Neural cell (in vitro differentiated cells): ENCODE data around the gene INPP4B. TPM values are rescaled to one million over a fixed set of nuclear protein-coding genes. Genes with fewer than 3 reads are reported as not detected.

Source experiments
- H2AFZ ChIP-seq: fragments of 200-600, 300-800 bp; sonication (generic), shearing (Covaris generic); 2 replicates; pipeline ENCODE4 v1.6.0; 2014; ENCODE audit warnings: low read depth, mild to moderate bottlenecking, antibody characterized with exemption, low read length, moderate library complexity
- H3F3A ChIP-seq: fragments of 200-600 bp; shearing (Covaris generic); 2 replicates; pipeline ENCODE4 v1.6.1; 2016; ENCODE audit warnings: mild to moderate bottlenecking, moderate library complexity, mixed read lengths, antibody characterized with exemption, low read length; ENCODE audit not compliant: insufficient read depth, poor library complexity, severe bottlenecking
- H3K27ac ChIP-seq: fragments of 200-600, 300-800 bp; sonication (generic), shearing (Covaris generic); 2 replicates; pipeline ENCODE4 v1.5.1; 2014; ENCODE audit warnings: mild to moderate bottlenecking, low read length, moderate library complexity
- H3K27me3 ChIP-seq: fragments of 300-800, 200-600 bp; sonication (generic), shearing (Covaris generic); 2 replicates; pipeline ENCODE4 v1.6.0; 2014; ENCODE audit warnings: mild to moderate bottlenecking, low read depth, low read length, moderate library complexity; ENCODE audit not compliant: insufficient read depth
- H3K36me3 ChIP-seq: fragments of 300-800, 200-600 bp; sonication (generic), shearing (Covaris generic); 2 replicates; pipeline ENCODE4 v1.5.1; 2014; ENCODE audit warnings: mild to moderate bottlenecking, antibody characterized with exemption, low read length, moderate library complexity; ENCODE audit not compliant: insufficient read depth
- H3K4me2 ChIP-seq: fragments of 300-800, 200-600 bp; sonication (generic), shearing (Covaris generic); 2 replicates; pipeline ENCODE4 v1.6.0; 2014; ENCODE audit warnings: mild to moderate bottlenecking, low read length
- H3K4me3 ChIP-seq: fragments of 300-800, 200-600 bp; sonication (generic), shearing (Covaris generic); 2 replicates; pipeline ENCODE4 v1.5.1; 2014; ENCODE audit warnings: mild to moderate bottlenecking, low read length, moderate library complexity
- H3K79me2 ChIP-seq: fragments of 200-600 bp; shearing (Covaris generic); replicated peaks from 2 replicates; pipeline ENCODE4 v1.6.0; 2014; ENCODE audit warnings: mild to moderate bottlenecking, low read length, moderate library complexity; ENCODE audit not compliant: insufficient read depth
- H3K9ac ChIP-seq: fragments of 300-800, 200-600 bp; sonication (generic), shearing (Covaris generic); 2 replicates; pipeline ENCODE4 v1.6.1; 2016; ENCODE audit warnings: mild to moderate bottlenecking, low read length, mixed read lengths
- H3K9me2 ChIP-seq: fragments of 200-600 bp; shearing (Covaris generic); 2 replicates; pipeline ENCODE4 v1.6.1; 2016; ENCODE audit warnings: mild to moderate bottlenecking, low read length, mixed read lengths; ENCODE audit not compliant: insufficient read depth
- H3K9me3 ChIP-seq: fragments of 200-600, 300-800 bp; sonication (generic), shearing (Covaris generic); 2 replicates; pipeline ENCODE4 v1.6.1; 2016; ENCODE audit warnings: mild to moderate bottlenecking, mixed run types, low read length, moderate library complexity, mixed read lengths
- H4K20me1 ChIP-seq: fragments of 200-600 bp; shearing (Covaris generic); 2 replicates; pipeline ENCODE4 v1.6.1; 2016; ENCODE audit warnings: mild to moderate bottlenecking, mixed run types; ENCODE audit not compliant: insufficient read depth
- EP300 ChIP-seq: fragments of 450-650 bp; conservative IDR thresholded peaks from 2 replicates; pipeline ENCODE4 v1.6.1; 2014; ENCODE audit warnings: antibody characterized with exemption, mild to moderate bottlenecking, moderate library complexity; ENCODE audit not compliant: poor library complexity, severe bottlenecking
- EZH2 ChIP-seq: fragments of 200-600, 300-800 bp; shearing (Covaris generic), sonication (generic); IDR thresholded peaks from 2 replicates; pipeline ENCODE4 v1.6.1; 2014; ENCODE audit warnings: antibody characterized with exemption, low read length, borderline replicate concordance, mild to moderate bottlenecking; ENCODE audit not compliant: insufficient read depth, poor library complexity, severe bottlenecking
- MXI1 ChIP-seq: fragments of 450-650 bp; conservative IDR thresholded peaks from 2 replicates; pipeline ENCODE4 v1.6.1; 2014; ENCODE audit warnings: antibody characterized with exemption, mild to moderate bottlenecking; ENCODE audit not compliant: poor library complexity, severe bottlenecking
- POLR2AphosphoS5 ChIP-seq: IDR thresholded peaks from 2 replicates; pipeline ENCODE4 v1.6.1; 2012
- RAD21 ChIP-seq: fragments of 450-650 bp; conservative IDR thresholded peaks from 2 replicates; pipeline ENCODE4 v1.6.1; 2014; ENCODE audit warnings: antibody characterized with exemption, mild to moderate bottlenecking, moderate library complexity
- SMC3 ChIP-seq: fragments of 450-650 bp; conservative IDR thresholded peaks from 2 replicates; pipeline ENCODE4 v1.6.1; 2014; ENCODE audit warnings: antibody characterized with exemption, mild to moderate bottlenecking, moderate library complexity; ENCODE audit not compliant: poor library complexity
- TAF1 ChIP-seq: IDR thresholded peaks from 2 replicates; pipeline ENCODE4 v1.6.1; 2012; ENCODE audit warnings: low read depth
- polyA plus RNA-seq: library from polyadenylated mRNA; depleted of rRNA; stranded (reverse); fragments of >200 nt; gene quantifications from 2 replicates; pipeline ENCODE4 v1.2.3, GENCODE V29; 2014
- TF ChIP-seq, protein P1 (sequence below): fragments of 450-650 bp; IDR thresholded peaks from 2 replicates; pipeline ENCODE4 v1.5.1; 2014; ENCODE audit warnings: antibody characterized with exemption, mild to moderate bottlenecking, moderate library complexity; ENCODE audit not compliant: poor library complexity, severe bottlenecking
- TF ChIP-seq, protein P2 (sequence below): IDR thresholded peaks from 2 replicates; pipeline ENCODE4 v1.6.1; 2012; ENCODE audit warnings: borderline replicate concordance

The INPP4B gene
- polyA plus RNA-seq, 1 donor from 2014 or later, result 0.30 TPM

DNA sequence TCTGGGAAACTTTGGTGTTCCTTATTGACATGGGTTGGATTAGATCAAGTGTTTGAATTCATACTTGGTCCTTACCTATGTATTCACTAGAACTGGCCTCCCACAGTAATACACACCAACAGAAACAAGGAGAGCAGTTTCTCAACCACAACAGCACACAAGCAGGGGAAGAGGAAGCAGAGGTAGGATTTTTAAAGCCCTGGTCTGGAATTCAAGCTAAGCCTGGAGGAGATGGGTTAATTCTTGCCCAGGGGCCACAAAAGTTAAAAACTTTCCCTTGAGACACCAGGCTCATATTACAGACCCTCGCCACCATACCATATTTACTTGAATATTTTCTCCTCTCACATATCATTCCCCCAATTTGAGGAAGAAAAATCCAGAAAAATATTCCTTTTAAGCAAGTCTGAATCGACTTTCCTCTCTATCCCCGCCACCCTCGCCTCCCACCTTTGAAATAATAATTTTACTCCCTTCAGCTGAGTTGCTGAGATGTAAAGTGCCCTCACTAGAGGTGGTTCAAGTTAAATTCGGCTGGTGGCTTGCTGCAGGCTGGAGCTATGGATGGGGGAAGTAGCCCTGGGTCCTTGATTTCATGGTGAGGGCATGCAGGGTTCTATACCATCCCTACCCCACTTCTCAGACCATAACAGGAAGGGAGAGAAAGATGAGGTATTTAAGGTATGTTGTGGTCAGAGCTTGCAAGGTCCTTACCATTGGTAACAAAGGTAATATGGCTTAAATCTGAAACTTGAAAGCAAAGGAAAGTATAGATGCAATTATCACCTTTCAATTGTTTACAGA is 440.2 kb downstream of the INPP4B start:
- Histone ChIP-seq H3K27me3 (no peaks in the 10 kb centered on the region), H3K4me3 (no peak overlapping the region), H3K36me3 (no peaks in the 10 kb centered on the region), H3K79me2 (no peaks in the 10 kb centered on the region), H3K9me3 (no peaks in the 10 kb centered on the region), H3F3A (no peaks in the 10 kb centered on the region), H3K9me2 (no peaks in the 10 kb centered on the region), H2AFZ (no peak overlapping the region), H4K20me1 (no peaks in the 10 kb centered on the region), H3K27ac (no peak overlapping the region), H3K9ac (no peak overlapping the region), H3K4me2 (no peak overlapping the region)
- TF ChIP-seq, protein P1, sequence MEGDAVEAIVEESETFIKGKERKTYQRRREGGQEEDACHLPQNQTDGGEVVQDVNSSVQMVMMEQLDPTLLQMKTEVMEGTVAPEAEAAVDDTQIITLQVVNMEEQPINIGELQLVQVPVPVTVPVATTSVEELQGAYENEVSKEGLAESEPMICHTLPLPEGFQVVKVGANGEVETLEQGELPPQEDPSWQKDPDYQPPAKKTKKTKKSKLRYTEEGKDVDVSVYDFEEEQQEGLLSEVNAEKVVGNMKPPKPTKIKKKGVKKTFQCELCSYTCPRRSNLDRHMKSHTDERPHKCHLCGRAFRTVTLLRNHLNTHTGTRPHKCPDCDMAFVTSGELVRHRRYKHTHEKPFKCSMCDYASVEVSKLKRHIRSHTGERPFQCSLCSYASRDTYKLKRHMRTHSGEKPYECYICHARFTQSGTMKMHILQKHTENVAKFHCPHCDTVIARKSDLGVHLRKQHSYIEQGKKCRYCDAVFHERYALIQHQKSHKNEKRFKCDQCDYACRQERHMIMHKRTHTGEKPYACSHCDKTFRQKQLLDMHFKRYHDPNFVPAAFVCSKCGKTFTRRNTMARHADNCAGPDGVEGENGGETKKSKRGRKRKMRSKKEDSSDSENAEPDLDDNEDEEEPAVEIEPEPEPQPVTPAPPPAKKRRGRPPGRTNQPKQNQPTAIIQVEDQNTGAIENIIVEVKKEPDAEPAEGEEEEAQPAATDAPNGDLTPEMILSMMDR, result no peak
- TF ChIP-seq RAD21 (no peak), TAF1 (no peak), POLR2AphosphoS5 (no peak), EP300 (no peak), MXI1 (no peak), EZH2 (no peak), SMC3 (no peak)
- TF ChIP-seq, protein P2, sequence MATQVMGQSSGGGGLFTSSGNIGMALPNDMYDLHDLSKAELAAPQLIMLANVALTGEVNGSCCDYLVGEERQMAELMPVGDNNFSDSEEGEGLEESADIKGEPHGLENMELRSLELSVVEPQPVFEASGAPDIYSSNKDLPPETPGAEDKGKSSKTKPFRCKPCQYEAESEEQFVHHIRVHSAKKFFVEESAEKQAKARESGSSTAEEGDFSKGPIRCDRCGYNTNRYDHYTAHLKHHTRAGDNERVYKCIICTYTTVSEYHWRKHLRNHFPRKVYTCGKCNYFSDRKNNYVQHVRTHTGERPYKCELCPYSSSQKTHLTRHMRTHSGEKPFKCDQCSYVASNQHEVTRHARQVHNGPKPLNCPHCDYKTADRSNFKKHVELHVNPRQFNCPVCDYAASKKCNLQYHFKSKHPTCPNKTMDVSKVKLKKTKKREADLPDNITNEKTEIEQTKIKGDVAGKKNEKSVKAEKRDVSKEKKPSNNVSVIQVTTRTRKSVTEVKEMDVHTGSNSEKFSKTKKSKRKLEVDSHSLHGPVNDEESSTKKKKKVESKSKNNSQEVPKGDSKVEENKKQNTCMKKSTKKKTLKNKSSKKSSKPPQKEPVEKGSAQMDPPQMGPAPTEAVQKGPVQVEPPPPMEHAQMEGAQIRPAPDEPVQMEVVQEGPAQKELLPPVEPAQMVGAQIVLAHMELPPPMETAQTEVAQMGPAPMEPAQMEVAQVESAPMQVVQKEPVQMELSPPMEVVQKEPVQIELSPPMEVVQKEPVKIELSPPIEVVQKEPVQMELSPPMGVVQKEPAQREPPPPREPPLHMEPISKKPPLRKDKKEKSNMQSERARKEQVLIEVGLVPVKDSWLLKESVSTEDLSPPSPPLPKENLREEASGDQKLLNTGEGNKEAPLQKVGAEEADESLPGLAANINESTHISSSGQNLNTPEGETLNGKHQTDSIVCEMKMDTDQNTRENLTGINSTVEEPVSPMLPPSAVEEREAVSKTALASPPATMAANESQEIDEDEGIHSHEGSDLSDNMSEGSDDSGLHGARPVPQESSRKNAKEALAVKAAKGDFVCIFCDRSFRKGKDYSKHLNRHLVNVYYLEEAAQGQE, result no peak

DNA sequence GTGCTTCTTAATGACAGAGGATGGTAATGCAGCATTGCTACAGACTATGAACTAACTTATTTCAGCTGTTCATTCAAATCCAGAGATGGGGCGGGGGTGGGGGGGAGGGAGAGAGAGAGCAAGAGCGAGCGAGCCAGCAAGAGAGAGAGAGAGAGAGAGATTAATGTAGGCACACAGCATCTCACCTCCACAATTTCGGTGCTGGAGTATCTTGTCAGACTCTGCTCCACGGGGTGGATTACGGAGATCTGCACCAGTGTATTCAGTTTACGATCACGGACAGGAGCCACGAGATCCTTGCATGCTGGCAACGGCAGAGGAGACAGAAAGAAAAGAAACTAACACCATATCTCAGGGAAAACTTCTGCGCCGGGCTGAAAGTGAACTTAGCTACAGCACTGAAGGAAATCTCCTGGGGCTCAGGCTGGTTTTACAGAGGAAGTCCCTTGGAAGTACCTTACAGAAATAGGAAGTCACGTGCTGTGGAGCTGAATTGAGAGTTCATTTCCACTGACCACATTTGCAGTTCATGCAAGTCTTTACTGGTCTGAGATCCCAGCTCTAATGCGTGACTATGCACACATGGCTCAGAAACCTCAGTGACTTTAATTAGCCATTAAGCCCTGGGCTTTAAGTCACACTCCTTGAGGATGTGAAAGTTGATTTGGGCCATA is 440.9 kb downstream of the INPP4B start:
- H3K79me2 ChIP-seq, result no peaks in the 10 kb centered on the region
- TF ChIP-seq EZH2 (no peak), POLR2AphosphoS5 (no peak), MXI1 (no peak), TAF1 (no peak), RAD21 (no peak), EP300 (no peak), SMC3 (no peak)
- TF ChIP-seq, protein P1, result no peak
- TF ChIP-seq, protein P2, result no peak
- H3F3A ChIP-seq, result no peaks in the 10 kb centered on the region
- H3K4me2 ChIP-seq, result no peak overlapping the region
- no peaks in the 10 kb centered on the region for H3K9me2 ChIP-seq
- H3K4me3 ChIP-seq, result no peak overlapping the region
- no peaks in the 10 kb centered on the region for H4K20me1 ChIP-seq
- no peaks in the 10 kb centered on the region for H3K27me3 ChIP-seq
- no peak overlapping the region for H3K27ac ChIP-seq
- no peaks in the 10 kb centered on the region for H3K36me3 ChIP-seq
- H3K9ac ChIP-seq, result no peak overlapping the region
- no peaks in the 10 kb centered on the region for H3K9me3 ChIP-seq
- no peak overlapping the region for H2AFZ ChIP-seq
